Gastroesophageal sphincter (tissue), 4 donors: ENCODE results near the gene ZNF227. TPM values are rescaled to one million over a fixed set of nuclear protein-coding genes. Genes with fewer than 3 reads are reported as not detected.

Experiments
- ATAC-seq: fragments of 150-250 bp; one replicate; pipeline ENCODE4 v1.9.1; 2016; ENCODE audit warnings: mild to moderate bottlenecking, moderate library complexity
- H3K27ac ChIP-seq, 4 donors: fragments of 200-600 bp; sonication (generic) in 3 of 4; 1 replicate in 3 of 4; 2 replicates in 1 of 4; pipeline ENCODE4 v1.5.1; 2016 to 2019
- H3K27me3 ChIP-seq: fragments of 200-600 bp; sonication (generic); one replicate; pipeline ENCODE4 v1.5.1; 2019
- H3K36me3 ChIP-seq, 2 donors: fragments of 200-600 bp; sonication (generic); one replicate each; pipeline ENCODE4 v1.5.1; 2019; ENCODE audit warnings: control low read depth in 1 of 2
- H3K4me1 ChIP-seq, 3 donors: fragments of 200-600 bp; sonication (generic); 1 replicate in 2 of 3; 2 replicates in 1 of 3; pipeline ENCODE4 v1.5.1; 2016 to 2019; ENCODE audit warnings: control low read depth in 2 of 3
- H3K4me3 ChIP-seq, 2 donors: fragments of 200-600 bp; sonication (generic); one replicate each; pipeline ENCODE4 v1.5.1; 2019; ENCODE audit warnings: mild to moderate bottlenecking in 1 of 2, moderate library complexity in 1 of 2
- H3K9me3 ChIP-seq, 3 donors: fragments of 200-600 bp; sonication (generic); one replicate each; pipeline ENCODE4 v1.5.1; 2017 to 2019; ENCODE audit warnings: control low read depth in 2 of 3
- CTCF ChIP-seq, 4 experiments: fragments of 200-600 bp in 2 of 4; fragments of 450-650 bp in 2 of 4; sonication (generic) in 1 of 4; IDR thresholded peaks; one replicate each; pipeline ENCODE4 v1.5.1; 2017 to 2019; ENCODE audit warnings: antibody characterized with exemption in 4 of 4, mild to moderate bottlenecking in 2 of 4, moderate library complexity in 2 of 4
- EP300 ChIP-seq: sonication (generic); formaldehyde crosslinking; IDR thresholded peaks from one replicate; pipeline ENCODE4 v1.6.1; 2017; ENCODE audit warnings: antibody characterized with exemption, mild to moderate bottlenecking
- POLR2A ChIP-seq, 2 donors: fragments of 450-650 bp; IDR thresholded peaks; one replicate each; pipeline ENCODE4 v1.6.1; 2017; ENCODE audit warnings: antibody characterized with exemption in 2 of 2, mild to moderate bottlenecking in 2 of 2, moderate library complexity in 1 of 2
- POLR2AphosphoS5 ChIP-seq: sonication (generic); formaldehyde crosslinking; IDR thresholded peaks from one replicate; pipeline ENCODE4 v1.6.1; 2017; ENCODE audit warnings: antibody characterized with exemption
- WGBS, 2 donors: methylation state at CpG; one replicate each; pipeline ENCODE4 v1.1.5; 2018; ENCODE audit warnings: low coverage in 1 of 2; 5-methylcytosine and 5-hydroxymethylcytosine counted together
- total RNA-seq, 4 donors: library from RNA; depleted of rRNA; stranded (reverse); fragments of >200 nt; gene quantifications; one replicate each; pipeline ENCODE4 v1.1.0, GENCODE V29; 2016

ZNF227 gene
- total RNA-seq, 4 donors from 2014 or later: 10.6 to 19.3 (median 14.7) TPM

DNA sequence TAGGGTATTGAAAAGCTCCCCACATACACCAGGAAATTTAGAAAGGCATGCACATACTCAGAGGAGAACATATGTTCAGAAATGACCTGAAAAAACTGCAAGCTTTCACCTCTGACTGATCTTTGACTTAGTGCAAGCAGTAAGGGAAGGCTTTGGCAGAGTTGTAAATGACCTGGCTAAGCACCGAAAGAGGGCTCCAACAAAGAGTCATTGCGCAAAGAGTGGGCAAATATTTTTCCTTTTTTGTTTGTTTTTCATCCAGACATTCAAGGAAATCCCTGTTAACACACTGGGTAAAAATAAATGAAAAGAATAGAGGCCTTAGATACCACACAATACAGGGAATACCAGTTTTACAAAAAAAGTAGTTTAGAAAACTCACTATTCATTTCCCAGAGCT, 42.2 kb downstream of the ZNF227 start:
- Histone ChIP-seq H3K36me3 (peaks cover 0 to 20% of the 10 kb centered on the region in 2 donors), H3K4me3 (no peak overlapping the region), H3K27me3 (no peaks in the 10 kb centered on the region), H3K27ac (no peak overlapping the region), H3K4me1 (no peaks in the 10 kb centered on the region), H3K9me3 (peaks cover 2 to 100% (median 15%) of the 10 kb centered on the region in 3 donors)
- WGBS, 2 donors: 90 to 100% methylated on average over 2 of the region's 2 CpGs
- TF ChIP-seq POLR2AphosphoS5: no peak
- no peak for TF ChIP-seq POLR2A (IDR thresholded peaks at IDR 0.05)
- TF ChIP-seq EP300: no peak
- TF ChIP-seq CTCF (IDR thresholded peaks at IDR 0.05): no peak
- ATAC-seq: no peak

- Histone ChIP-seq H3K4me1 (no peaks in the 10 kb centered on the region), H3K4me3 (no peak overlapping the region), H3K9me3 (peaks cover 0 to 100% (median 11%) of the 10 kb centered on the region in 3 donors), H3K27ac (no peak overlapping the region), H3K36me3 (peaks cover 0 to 17% of the 10 kb centered on the region in 2 donors), H3K27me3 (no peaks in the 10 kb centered on the region)
- no peak for ATAC-seq
- TF ChIP-seq EP300: no peak
- no peak for TF ChIP-seq POLR2A (IDR thresholded peaks at IDR 0.05)
- TF ChIP-seq POLR2AphosphoS5: no peak
- TF ChIP-seq CTCF (IDR thresholded peaks at IDR 0.05): no peak
Measured at GRCh38 chr19:44255705-44256411, 43.5 kb downstream of the ZNF227 start.

DNA sequence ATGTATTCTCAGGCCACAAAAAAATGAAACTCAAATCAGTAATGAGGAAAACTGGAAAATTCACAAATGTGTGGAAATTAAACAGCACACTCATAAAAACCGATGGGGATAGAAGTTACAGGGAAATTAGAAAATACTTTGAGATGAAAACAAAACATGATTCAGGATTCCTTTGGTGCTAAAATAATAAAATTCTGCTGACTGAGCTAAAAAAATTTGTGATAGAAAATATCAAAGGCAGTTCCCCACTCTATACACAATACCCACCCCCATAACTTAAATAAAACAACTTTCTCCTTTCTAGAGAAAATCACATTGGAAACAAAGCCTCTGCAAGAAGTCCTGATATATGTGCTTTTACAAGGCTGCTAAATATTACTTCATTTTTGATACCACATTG, 45.8 kb downstream of the ZNF227 start:
- 82% methylated on average over 1 of the region's 1 CpG; no CpG with 5 or more reads in 1 of the 2 donors for WGBS, 2 donors
- H3K4me3 ChIP-seq: no peak overlapping the region
- TF ChIP-seq POLR2AphosphoS5 (no peak), EP300 (no peak), CTCF (IDR thresholded peaks at IDR 0.05) (no peak), POLR2A (IDR thresholded peaks at IDR 0.05) (no peak)
- H3K36me3 ChIP-seq: peaks cover 0 to 17% of the 10 kb centered on the region in 2 donors
- H3K27ac ChIP-seq: no peak overlapping the region
- no peaks in the 10 kb centered on the region for H3K4me1 ChIP-seq
- H3K27me3 ChIP-seq: no peaks in the 10 kb centered on the region
- H3K9me3 ChIP-seq: peaks cover 0 to 100% (median 8%) of the 10 kb centered on the region in 3 donors
- no peak for ATAC-seq

GRCh38 chr19:44258835-44259413, 46.6 kb downstream of the ZNF227 start:
- no peak for ATAC-seq
- H3K4me3 ChIP-seq: no peak overlapping the region
- TF ChIP-seq CTCF (IDR thresholded peaks at IDR 0.05) (no peak), EP300 (no peak), POLR2A (IDR thresholded peaks at IDR 0.05) (no peak)
- no peaks in the 10 kb centered on the region for H3K27me3 ChIP-seq
- peaks cover 0 to 10% of the 10 kb centered on the region in 2 donors for H3K36me3 ChIP-seq
- peaks cover 0 to 100% (median 6%) of the 10 kb centered on the region in 3 donors for H3K9me3 ChIP-seq
- WGBS, 2 donors: 94 to 100% methylated on average over 2 of the region's 2 CpGs
- H3K4me1 ChIP-seq: no peaks in the 10 kb centered on the region
- H3K27ac ChIP-seq: peak overlapping the region in 1 of 4 donors; percentile 74

DNA sequence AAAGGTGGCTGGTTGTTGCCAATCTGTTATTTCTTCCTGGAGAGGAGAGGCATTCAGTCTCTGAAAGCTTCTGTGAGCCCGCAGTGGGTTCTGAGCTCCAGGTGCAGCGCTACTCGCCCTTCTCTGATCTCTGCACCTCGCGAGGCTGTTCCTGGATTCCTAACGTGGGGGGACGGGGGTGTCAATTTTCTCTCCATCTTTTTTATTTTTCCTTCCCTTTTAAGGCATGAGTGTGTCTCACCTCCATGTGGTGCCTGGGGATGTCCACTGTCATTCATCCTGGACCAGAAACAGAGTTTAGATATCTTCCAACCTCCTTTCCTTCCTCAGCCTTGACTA, 48.0 kb downstream of the ZNF227 start:
- Histone ChIP-seq H3K36me3 (no peaks in the 10 kb centered on the region), H3K4me3 (peak overlapping the region; percentile 11 to 46), H3K9me3 (peaks cover 0 to 98% (median 6%) of the 10 kb centered on the region in 3 donors), H3K4me1 (no peaks in the 10 kb centered on the region), H3K27me3 (no peaks in the 10 kb centered on the region), H3K27ac (peak overlapping the region in 2 of 4 donors; percentile 57 to 74)
- ATAC-seq: no peak
- 2 to 13% methylated on average over 6 to 7 of the region's 7 CpGs for WGBS, 2 donors
- TF ChIP-seq EP300 (no peak), CTCF (IDR thresholded peaks at IDR 0.05) (no peak), POLR2A (IDR thresholded peaks at IDR 0.05) (no peak), POLR2AphosphoS5 (no peak)
